ENCODE measurements around the gene CBARP. TPM values are rescaled to one million over a fixed set of nuclear protein-coding genes. Genes with fewer than 3 reads are reported as not detected.

CBARP gene
- total RNA-seq, 1 experiment from 2014 or later, result 23.8 TPM

GRCh38 chr19:1218751-1219567 is 18.8 kb downstream of the CBARP start:
- Histone ChIP-seq H3K27me3 (ENCODE audit: insufficient read depth, low read length) (no peaks in the 10 kb centered on the region), H3K36me3 (ENCODE audit: control insufficient read depth in 1 of 2, insufficient read depth in 2 of 2, low read length in 2 of 2) (peaks cover 2 to 6% of the 10 kb centered on the region in 2 experiments; a peak in 2 of 4 replicates), H4K20me1 (ENCODE audit: insufficient read depth) (no peaks in the 10 kb centered on the region), H3K9ac (ENCODE audit: low read length) (no peak overlapping the region), H3K9me3 (ENCODE audit: control insufficient read depth in 1 of 2, insufficient read depth in 1 of 2, low read depth in 1 of 2, low read length in 2 of 2) (no peaks in the 10 kb centered on the region), H3K79me2 (ENCODE audit: insufficient read depth, low read length) (peaks cover 63% of the 10 kb centered on the region), H3K4me3 (replicated peaks in 1 of 2; ENCODE audit: low read depth in 1 of 2, low read length in 2 of 2) (no peak overlapping the region), H3K27ac (ENCODE audit: low read depth, low read length) (peak overlapping the region; percentile 25; the same call in 1 of the 2 replicates), H2AFZ (ENCODE audit: low read depth, low read length, poor library complexity, severe bottlenecking) (no peak overlapping the region), H3K4me1 (ENCODE audit: control insufficient read depth in 1 of 2, insufficient read depth in 2 of 2, low read length in 2 of 2) (peaks cover 13 to 44% of the 10 kb centered on the region in 2 experiments), H3K9me2 (ENCODE audit: insufficient read depth) (no peaks in the 10 kb centered on the region), H3K4me2 (ENCODE audit: low read length) (no peak overlapping the region)
- DNase-seq (ENCODE audit: low read depth, low spot score) (no peak), ATAC-seq (no peak)
- ChIA-PET CTCF (interaction anchor here (0.6 to 1.7 kb wide), 3 partner anchors 9 to 106 kb away, joined by 3 to 4 read pairs (median 3); partner anchors contain the start of gene CIRBP), POLR2A (no interaction called here), RAD21 (ENCODE audit: low non-redundant PET in 1 of 2, low total read pairs in 2 of 2, uncharacterized antibody in 2 of 2, unreplicated experiment in 2 of 2) (no interaction called here)
- no TSS peak for BruUV-seq (replicated peaks)
- intact Hi-C loops (cut with micrococcal nuclease), result no loop called here
- TF ChIP-seq ZNF274 (IDR thresholded peaks at IDR 0.05; ENCODE audit: low read depth, low read length) (no peak), FOSL1 (IDR thresholded peaks at IDR 0.05; ENCODE audit: low read depth) (no peak), YY1 (IDR thresholded peaks at IDR 0.05; ENCODE audit: extremely low read depth, insufficient replicate concordance, low read depth, low read length) (no peak), RAD21 (IDR thresholded peaks at IDR 0.05; ENCODE audit: low read depth) (no peak), POLR2A (IDR thresholded peaks at IDR 0.05; ENCODE audit: borderline replicate concordance, extremely low read depth, insufficient read depth, insufficient read length) (no peak), EZH2 (IDR thresholded peaks at IDR 0.05) (no peak), CBX3 (IDR thresholded peaks at IDR 0.05; ENCODE audit: low read depth) (no peak), CEBPB (IDR thresholded peaks at IDR 0.05; ENCODE audit: low read depth) (no peak), TCF7L2 (IDR thresholded peaks at IDR 0.05; ENCODE audit: borderline replicate concordance, extremely low read depth, insufficient read depth, insufficient read length) (no peak), ELF1 (IDR thresholded peaks at IDR 0.05; ENCODE audit: borderline replicate concordance, low read depth) (no peak), JUND (IDR thresholded peaks at IDR 0.05) (no peak), SIN3A (IDR thresholded peaks at IDR 0.05; ENCODE audit: low read depth) (no peak), EGR1 (IDR thresholded peaks at IDR 0.05; ENCODE audit: low read depth) (no peak), ZFX (IDR thresholded peaks at IDR 0.05) (no peak), SP1 (IDR thresholded peaks at IDR 0.05; ENCODE audit: low read depth) (no peak)
- TF ChIP-seq, protein P1, sequence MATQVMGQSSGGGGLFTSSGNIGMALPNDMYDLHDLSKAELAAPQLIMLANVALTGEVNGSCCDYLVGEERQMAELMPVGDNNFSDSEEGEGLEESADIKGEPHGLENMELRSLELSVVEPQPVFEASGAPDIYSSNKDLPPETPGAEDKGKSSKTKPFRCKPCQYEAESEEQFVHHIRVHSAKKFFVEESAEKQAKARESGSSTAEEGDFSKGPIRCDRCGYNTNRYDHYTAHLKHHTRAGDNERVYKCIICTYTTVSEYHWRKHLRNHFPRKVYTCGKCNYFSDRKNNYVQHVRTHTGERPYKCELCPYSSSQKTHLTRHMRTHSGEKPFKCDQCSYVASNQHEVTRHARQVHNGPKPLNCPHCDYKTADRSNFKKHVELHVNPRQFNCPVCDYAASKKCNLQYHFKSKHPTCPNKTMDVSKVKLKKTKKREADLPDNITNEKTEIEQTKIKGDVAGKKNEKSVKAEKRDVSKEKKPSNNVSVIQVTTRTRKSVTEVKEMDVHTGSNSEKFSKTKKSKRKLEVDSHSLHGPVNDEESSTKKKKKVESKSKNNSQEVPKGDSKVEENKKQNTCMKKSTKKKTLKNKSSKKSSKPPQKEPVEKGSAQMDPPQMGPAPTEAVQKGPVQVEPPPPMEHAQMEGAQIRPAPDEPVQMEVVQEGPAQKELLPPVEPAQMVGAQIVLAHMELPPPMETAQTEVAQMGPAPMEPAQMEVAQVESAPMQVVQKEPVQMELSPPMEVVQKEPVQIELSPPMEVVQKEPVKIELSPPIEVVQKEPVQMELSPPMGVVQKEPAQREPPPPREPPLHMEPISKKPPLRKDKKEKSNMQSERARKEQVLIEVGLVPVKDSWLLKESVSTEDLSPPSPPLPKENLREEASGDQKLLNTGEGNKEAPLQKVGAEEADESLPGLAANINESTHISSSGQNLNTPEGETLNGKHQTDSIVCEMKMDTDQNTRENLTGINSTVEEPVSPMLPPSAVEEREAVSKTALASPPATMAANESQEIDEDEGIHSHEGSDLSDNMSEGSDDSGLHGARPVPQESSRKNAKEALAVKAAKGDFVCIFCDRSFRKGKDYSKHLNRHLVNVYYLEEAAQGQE (IDR thresholded peaks at IDR 0.05; ENCODE audit: low read depth), result no peak
- TF ChIP-seq, protein P2, sequence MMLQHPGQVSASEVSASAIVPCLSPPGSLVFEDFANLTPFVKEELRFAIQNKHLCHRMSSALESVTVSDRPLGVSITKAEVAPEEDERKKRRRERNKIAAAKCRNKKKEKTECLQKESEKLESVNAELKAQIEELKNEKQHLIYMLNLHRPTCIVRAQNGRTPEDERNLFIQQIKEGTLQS (IDR thresholded peaks at IDR 0.05), result no peak
- TF ChIP-seq, protein P3, sequence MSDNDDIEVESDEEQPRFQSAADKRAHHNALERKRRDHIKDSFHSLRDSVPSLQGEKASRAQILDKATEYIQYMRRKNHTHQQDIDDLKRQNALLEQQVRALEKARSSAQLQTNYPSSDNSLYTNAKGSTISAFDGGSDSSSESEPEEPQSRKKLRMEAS (IDR thresholded peaks at IDR 0.05), result no peak
- TF ChIP-seq, protein P4, sequence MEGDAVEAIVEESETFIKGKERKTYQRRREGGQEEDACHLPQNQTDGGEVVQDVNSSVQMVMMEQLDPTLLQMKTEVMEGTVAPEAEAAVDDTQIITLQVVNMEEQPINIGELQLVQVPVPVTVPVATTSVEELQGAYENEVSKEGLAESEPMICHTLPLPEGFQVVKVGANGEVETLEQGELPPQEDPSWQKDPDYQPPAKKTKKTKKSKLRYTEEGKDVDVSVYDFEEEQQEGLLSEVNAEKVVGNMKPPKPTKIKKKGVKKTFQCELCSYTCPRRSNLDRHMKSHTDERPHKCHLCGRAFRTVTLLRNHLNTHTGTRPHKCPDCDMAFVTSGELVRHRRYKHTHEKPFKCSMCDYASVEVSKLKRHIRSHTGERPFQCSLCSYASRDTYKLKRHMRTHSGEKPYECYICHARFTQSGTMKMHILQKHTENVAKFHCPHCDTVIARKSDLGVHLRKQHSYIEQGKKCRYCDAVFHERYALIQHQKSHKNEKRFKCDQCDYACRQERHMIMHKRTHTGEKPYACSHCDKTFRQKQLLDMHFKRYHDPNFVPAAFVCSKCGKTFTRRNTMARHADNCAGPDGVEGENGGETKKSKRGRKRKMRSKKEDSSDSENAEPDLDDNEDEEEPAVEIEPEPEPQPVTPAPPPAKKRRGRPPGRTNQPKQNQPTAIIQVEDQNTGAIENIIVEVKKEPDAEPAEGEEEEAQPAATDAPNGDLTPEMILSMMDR (IDR thresholded peaks at IDR 0.05 in 2 of 3, conservative IDR thresholded peaks at IDR 0.05 in 1 of 3; ENCODE audit: borderline replicate concordance in 1 of 3, insufficient read depth in 1 of 3, low read depth in 2 of 3, low read length in 2 of 3), result no peak
